ENCODE data around the gene PDZD2.
A peak's percentile ranks its signal among the peaks of the same experiment; 100 is the strongest.

Gene PDZD2

GRCh38 chr5:31711935-31712592 lies 73.1 kb downstream of the PDZD2 start:
- DNase-seq: no peak
- Histone ChIP-seq H3K4me3 (no peak overlapping the region), H3K4me1 (peaks cover 0 to 33% (median 17%) of the 10 kb centered on the region in 4 donors), H3K27ac (peak overlapping the region; percentile 44 to 52), H3K27me3 (no peaks in the 10 kb centered on the region), H3K36me3 (no peaks in the 10 kb centered on the region), H3K9me3 (no peaks in the 10 kb centered on the region)
- no peak for TF ChIP-seq CTCF (IDR thresholded peaks at IDR 0.05)
- intact Hi-C loops (cut with DNase I; ENCODE audit: low total_unique reads): no loop called here

- intact Hi-C loops (cut with DNase I; ENCODE audit: low total_unique reads): no loop called here
- TF ChIP-seq CTCF (IDR thresholded peaks at IDR 0.05): no peak
- H3K9me3 ChIP-seq: no peaks in the 10 kb centered on the region
- H3K27ac ChIP-seq: no peak overlapping the region
- no peaks in the 10 kb centered on the region for H3K27me3 ChIP-seq
- no peak for DNase-seq
- H3K4me1 ChIP-seq: peaks cover 0 to 17% (median 4%) of the 10 kb centered on the region in 4 donors
- no peaks in the 10 kb centered on the region for H3K36me3 ChIP-seq
- no peak overlapping the region for H3K4me3 ChIP-seq
These were observed 78.6 kb downstream of the PDZD2 start for GRCh38 chr5:31717561-31717960.

DNA sequence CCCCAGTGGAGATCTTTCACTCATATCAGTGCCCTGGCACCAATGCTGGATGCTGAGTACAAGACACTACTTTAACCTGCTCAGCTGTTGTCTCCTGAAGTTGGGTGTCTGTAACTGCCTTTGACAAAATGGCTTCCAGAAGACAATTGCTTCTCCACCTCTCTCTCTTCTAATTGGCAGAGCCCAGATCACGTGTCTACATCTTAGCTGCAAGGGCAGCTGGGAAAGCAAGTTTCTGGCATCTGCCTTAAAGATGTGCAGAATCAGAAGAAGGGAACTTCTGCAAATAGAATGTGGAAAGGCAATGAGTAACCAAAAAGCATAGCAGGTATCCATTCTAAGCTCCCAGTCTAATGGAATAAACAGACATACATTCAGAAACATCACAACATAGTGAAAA lies 81.1 kb downstream of the PDZD2 start:
- Histone ChIP-seq H3K36me3 (no peaks in the 10 kb centered on the region), H3K9me3 (no peaks in the 10 kb centered on the region), H3K27me3 (no peaks in the 10 kb centered on the region), H3K4me3 (no peak overlapping the region), H3K27ac (no peak overlapping the region), H3K4me1 (peaks cover 0 to 3% (median 0%) of the 10 kb centered on the region in 4 donors)
- intact Hi-C loops (cut with DNase I; ENCODE audit: low total_unique reads): no loop called here
- no peak for TF ChIP-seq CTCF (IDR thresholded peaks at IDR 0.05)
- DNase-seq: no peak

GRCh38 chr5:31720811-31721345 lies 81.9 kb downstream of the PDZD2 start:
- no peaks in the 10 kb centered on the region for H3K4me1 ChIP-seq
- no peaks in the 10 kb centered on the region for H3K9me3 ChIP-seq
- no peak for TF ChIP-seq CTCF (IDR thresholded peaks at IDR 0.05)
- intact Hi-C loops (cut with DNase I; ENCODE audit: low total_unique reads): no loop called here
- no peak overlapping the region for H3K4me3 ChIP-seq
- no peaks in the 10 kb centered on the region for H3K36me3 ChIP-seq
- H3K27me3 ChIP-seq: no peaks in the 10 kb centered on the region
- no peak overlapping the region for H3K27ac ChIP-seq
- DNase-seq: no peak

GRCh38 chr5:31722111-31722510 lies 83.2 kb downstream of the PDZD2 start:
- DNase-seq: no peak
- Histone ChIP-seq H3K4me1 (peaks cover 0 to 3% (median 1%) of the 10 kb centered on the region in 4 donors), H3K9me3 (no peaks in the 10 kb centered on the region), H3K27me3 (no peaks in the 10 kb centered on the region), H3K4me3 (no peak overlapping the region), H3K27ac (no peak overlapping the region), H3K36me3 (no peaks in the 10 kb centered on the region)
- intact Hi-C loops (cut with DNase I; ENCODE audit: low total_unique reads): no loop called here
- TF ChIP-seq CTCF (IDR thresholded peaks at IDR 0.05): no peak

Measured in tibial artery (tissue), 4 donors.